IMR-90 (cell line): ENCODE results near the gene RASSF6. TPM values are rescaled to one million over a fixed set of nuclear protein-coding genes. Genes with fewer than 3 reads are reported as not detected.

Experiments
- ATAC-seq: fragments of 200-7000 bp; cut with Tn5 transposase; 2 replicates; pipeline ENCODE4 v1.9.1; 2020; ENCODE audit warnings: low read depth, mild to moderate bottlenecking, moderate library complexity
- BruUV-seq: library from RNA; stranded (reverse); fragments of 400-500 nt; replicated peaks from 2 replicates; lab custom pipeline; 2021; lab: Mats Ljungman, UMichigan
- CTCF ChIA-PET: fragments of 300-600 bp; formaldehyde crosslinking; extraction: SDS; loops from one replicate; lab custom pipeline; 2021; ENCODE audit warnings: antibody characterized with exemption; lab: Yijun Ruan, JAX
- POLR2A ChIA-PET: fragments of 300-600 bp; sonication (Branson Sonifier 250); formaldehyde crosslinking; loops from one replicate; lab custom pipeline; 2022; ENCODE audit warnings: antibody characterized with exemption; ENCODE audit not compliant: unreplicated experiment; lab: Charles Lee
- DNase-seq: peaks from one replicate; pipeline ENCODE4 v3.0.0; 2013
- H2AFZ ChIP-seq: replicated peaks from 2 replicates; pipeline ENCODE3; 2013; ENCODE audit warnings: low read length, mild to moderate bottlenecking; ENCODE audit not compliant: poor library complexity
- H2AK5ac ChIP-seq: 2 replicates; pipeline ENCODE4 v1.6.1; 2013; ENCODE audit warnings: low read depth, low read length, inconsistent platforms
- H2AK9ac ChIP-seq: replicated peaks from 2 replicates; pipeline ENCODE3; 2013; ENCODE audit warnings: mild to moderate bottlenecking, low read depth, low read length, moderate library complexity; ENCODE audit not compliant: poor library complexity
- H2BK120ac ChIP-seq: 2 replicates; pipeline ENCODE4 v1.6.1; 2013; ENCODE audit warnings: low read depth, low read length, inconsistent platforms
- H2BK15ac ChIP-seq: 3 replicates; pipeline ENCODE4 v1.6.1; 2013; ENCODE audit warnings: low read depth, low read length, inconsistent platforms
- H2BK20ac ChIP-seq: 2 replicates; pipeline ENCODE4 v1.6.1; 2013; ENCODE audit warnings: low read depth, mild to moderate bottlenecking, inconsistent platforms, low read length, moderate library complexity
- H2BK5ac ChIP-seq: 2 replicates; pipeline ENCODE4 v1.6.1; 2013; ENCODE audit warnings: mild to moderate bottlenecking, low read depth, low read length, inconsistent platforms; ENCODE audit not compliant: poor library complexity, severe bottlenecking
- H3K14ac ChIP-seq: replicated peaks from 2 replicates; pipeline ENCODE4 v1.6.1; 2013; ENCODE audit warnings: low read depth, low read length, inconsistent platforms
- H3K18ac ChIP-seq: 2 replicates; pipeline ENCODE4 v1.6.1; 2013; ENCODE audit warnings: low read depth, low read length, control low read depth
- H3K23ac ChIP-seq: 2 replicates; pipeline ENCODE4 v1.6.1; 2013; ENCODE audit warnings: low read depth, low read length, inconsistent platforms
- H3K27ac ChIP-seq: 2 replicates; pipeline ENCODE4 v1.5.1; 2013; ENCODE audit warnings: mild to moderate bottlenecking, control low read depth, low read length; ENCODE audit not compliant: insufficient read depth
- H3K27me3 ChIP-seq: 2 replicates; pipeline ENCODE4 v1.6.1; 2013; ENCODE audit warnings: low read length; ENCODE audit not compliant: control insufficient read depth, insufficient read depth
- H3K36me3 ChIP-seq: 2 replicates; pipeline ENCODE4 v1.6.1; 2013; ENCODE audit warnings: low read length, mixed read lengths; ENCODE audit not compliant: control insufficient read depth, insufficient read depth
- H3K4ac ChIP-seq: 2 replicates; pipeline ENCODE4 v1.6.1; 2013; ENCODE audit warnings: low read depth, low read length, inconsistent platforms
- H3K4me1 ChIP-seq: 2 replicates; pipeline ENCODE4 v1.6.1; 2013; ENCODE audit warnings: low read length, mixed read lengths; ENCODE audit not compliant: control insufficient read depth, insufficient read depth
- H3K4me2 ChIP-seq: 2 replicates; pipeline ENCODE4 v1.6.1; 2013; ENCODE audit warnings: low read depth, mild to moderate bottlenecking, control low read depth, low read length, moderate library complexity
- H3K4me3 ChIP-seq: 2 replicates; pipeline ENCODE4 v1.5.1; 2013; ENCODE audit warnings: low read depth, mild to moderate bottlenecking, control low read depth, low read length, moderate library complexity; ENCODE audit not compliant: insufficient read depth
- H3K56ac ChIP-seq: 2 replicates; pipeline ENCODE4 v1.6.1; 2013; ENCODE audit warnings: low read length, inconsistent platforms; ENCODE audit not compliant: insufficient read depth; ENCODE audit errors: extremely low read depth
- H3K79me1 ChIP-seq, 2 experiments: 2 replicates each; pipeline ENCODE4 v1.6.1; 2013; ENCODE audit warnings: low read length in 2 of 2, inconsistent platforms in 1 of 2, low read depth in 1 of 2
- H3K9ac ChIP-seq: 2 replicates; pipeline ENCODE4 v1.6.1; 2013; ENCODE audit warnings: low read depth, low read length, control low read depth
- H3K9me1 ChIP-seq: 2 replicates; pipeline ENCODE4 v1.6.1; 2013; ENCODE audit warnings: low read length, inconsistent platforms; ENCODE audit not compliant: insufficient read depth
- H3K9me3 ChIP-seq: 2 replicates; pipeline ENCODE4 v1.6.1; 2013; ENCODE audit warnings: low read length; ENCODE audit not compliant: control insufficient read depth, insufficient read depth
- H4K20me1 ChIP-seq: 2 replicates; pipeline ENCODE4 v1.6.1; 2013; ENCODE audit warnings: low read length, inconsistent platforms; ENCODE audit not compliant: insufficient read depth
- H4K5ac ChIP-seq: 2 replicates; pipeline ENCODE4 v1.6.1; 2013; ENCODE audit warnings: mild to moderate bottlenecking, low read depth, low read length, control low read depth
- H4K8ac ChIP-seq, 2 experiments: 2 replicates each; pipeline ENCODE4 v1.6.1; 2013; ENCODE audit warnings: low read depth in 2 of 2, low read length in 2 of 2, control low read depth in 1 of 2, inconsistent platforms in 1 of 2
- H4K91ac ChIP-seq: 2 replicates; pipeline ENCODE4 v1.6.1; 2013; ENCODE audit warnings: low read depth, low read length, inconsistent platforms; ENCODE audit not compliant: insufficient read depth
- FOS ChIP-seq: fragments of 150-350 bp; IDR thresholded peaks from 2 replicates; pipeline ENCODE4 v1.6.1; 2016; ENCODE audit warnings: low read depth, low read length
- MXI1 ChIP-seq: IDR thresholded peaks from 2 replicates; pipeline ENCODE4 v1.6.1; 2012; ENCODE audit warnings: low read depth, mild to moderate bottlenecking, low read length, moderate library complexity, borderline replicate concordance
- NFE2L2 ChIP-seq: fragments of 150-350 bp; IDR thresholded peaks from 2 replicates; pipeline ENCODE4 v1.6.1; 2016; ENCODE audit warnings: low read depth, mild to moderate bottlenecking, low read length
- POLR2A ChIP-seq: IDR thresholded peaks from 2 replicates; pipeline ENCODE4 v1.6.1; 2012; ENCODE audit warnings: mild to moderate bottlenecking, low read depth, low read length
- RAD21 ChIP-seq: IDR thresholded peaks from 2 replicates; pipeline ENCODE4 v1.6.1; 2012; ENCODE audit warnings: low read length, improper control_type of control experiment
- RCOR1 ChIP-seq: IDR thresholded peaks from 2 replicates; pipeline ENCODE4 v1.6.1; 2012; ENCODE audit warnings: mild to moderate bottlenecking, low read length, improper control_type of control experiment; ENCODE audit not compliant: insufficient replicate concordance
- RFX5 ChIP-seq: IDR thresholded peaks from 2 replicates; pipeline ENCODE4 v1.8.0; 2012; ENCODE audit warnings: low read depth, mild to moderate bottlenecking, low read length, moderate library complexity
- SMC3 ChIP-seq: fragments of 150-350 bp; IDR thresholded peaks from 2 replicates; pipeline ENCODE4 v1.6.1; 2016; ENCODE audit warnings: low read depth, mild to moderate bottlenecking, antibody characterized with exemption, low read length, moderate library complexity
- WGBS, 2 experiments: methylation state at CpG; one replicate each; pipeline versions ENCODE4 v1.1.5 to v1.1.7; 2013; ENCODE audit warnings: missing lambda C conversion rate in 2 of 2; ENCODE audit not compliant: insufficient read length in 1 of 2; ENCODE audit errors: extremely low coverage in 2 of 2; 5-methylcytosine and 5-hydroxymethylcytosine counted together
- dilution Hi-C: fragments of 300-500 bp; cut with HindIII; formaldehyde crosslinking; loops from one replicate; pipeline ENCODE4 v1.14.3; 2018; ENCODE audit warnings: low sequenced_read_pairs; ENCODE audit not compliant: unreplicated experiment
- in situ Hi-C: fragments of 300-500 bp; cut with MboI; formaldehyde crosslinking; loops from 3 replicates; pipeline ENCODE4 v1.14.3; 2019; ENCODE audit warnings: low sequenced_read_pairs, inconsistent platforms, mixed read lengths
- intact Hi-C: fragments of 100-400 bp; cut with micrococcal nuclease; formaldehyde crosslinking; loops from 2 replicates; pipeline ENCODE4 v1.10.0; 2022
- polyA plus RNA-seq, 3 experiments: library from polyadenylated mRNA; depleted of rRNA; stranded (reverse); fragments of >200 nt; gene quantifications; 2 replicates each; pipeline ENCODE4 v1.2.3, GENCODE V29; 2012; ENCODE audit warnings: low replicate concordance in 1 of 3
- total RNA-seq: library from RNA; depleted of rRNA; stranded (reverse); fragments of >200 nt; gene quantifications from 2 replicates; pipeline ENCODE4 v1.2.3, GENCODE V29; 2012
- TF ChIP-seq, protein P1 (sequence below): fragments of 150-350 bp; IDR thresholded peaks from 2 replicates; pipeline ENCODE4 v1.6.1; 2017; ENCODE audit warnings: mild to moderate bottlenecking, antibody characterized with exemption, low read length, low read depth
- TF ChIP-seq, protein P2 (sequence below): conservative IDR thresholded peaks from 2 replicates; pipeline ENCODE4 v1.5.1; 2012; ENCODE audit warnings: mild to moderate bottlenecking, low read depth, low read length, improper control_type of control experiment

The RASSF6 gene
- total and polyA plus RNA-seq, 2 of the 4 experiments (the other 2 are of a cell fraction), result not detected

DNA sequence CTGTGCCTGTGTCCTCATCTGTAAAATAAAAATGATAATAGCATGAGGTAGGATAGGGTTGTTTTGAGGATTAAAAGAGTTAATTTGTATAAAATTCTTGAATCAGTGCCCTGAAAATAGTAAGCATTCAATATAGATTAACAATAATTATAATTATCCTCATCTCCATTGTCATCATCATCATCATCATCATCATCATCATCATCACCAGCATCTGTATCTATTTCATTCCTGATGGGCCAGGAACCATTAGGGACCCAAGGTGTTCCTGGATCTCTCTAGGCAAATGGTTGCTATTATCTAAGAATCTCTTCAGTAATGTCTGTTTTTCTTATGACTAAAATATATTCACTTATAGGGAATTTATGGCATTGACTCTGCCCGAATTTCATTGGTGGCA is 31.6 kb downstream of the RASSF6 start:
- no peaks in the 10 kb centered on the region for H3K79me1 ChIP-seq
- ATAC-seq, result no peak
- H3K27ac ChIP-seq, result no peak overlapping the region
- H3K4me2 ChIP-seq, result no peak overlapping the region
- H3K14ac ChIP-seq, result no peak overlapping the region
- H2BK5ac ChIP-seq, result no peak overlapping the region
- BruUV-seq, result no TSS peak
- H3K56ac ChIP-seq, result no peak overlapping the region
- no peak overlapping the region for H3K4ac ChIP-seq
- intact Hi-C loops (no loop called here), dilution Hi-C loops (no loop called here), in situ Hi-C loops (loop anchor here (5.0 kb wide), 1 partner anchor 69 kb away; no protein-coding TSS in a partner anchor)
- no peak for DNase-seq
- TF ChIP-seq, protein P1, sequence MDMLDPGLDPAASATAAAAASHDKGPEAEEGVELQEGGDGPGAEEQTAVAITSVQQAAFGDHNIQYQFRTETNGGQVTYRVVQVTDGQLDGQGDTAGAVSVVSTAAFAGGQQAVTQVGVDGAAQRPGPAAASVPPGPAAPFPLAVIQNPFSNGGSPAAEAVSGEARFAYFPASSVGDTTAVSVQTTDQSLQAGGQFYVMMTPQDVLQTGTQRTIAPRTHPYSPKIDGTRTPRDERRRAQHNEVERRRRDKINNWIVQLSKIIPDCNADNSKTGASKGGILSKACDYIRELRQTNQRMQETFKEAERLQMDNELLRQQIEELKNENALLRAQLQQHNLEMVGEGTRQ, result no peak
- TF ChIP-seq SMC3 (no peak), FOS (no peak), NFE2L2 (no peak), RCOR1 (no peak), MXI1 (no peak), RAD21 (no peak), POLR2A (no peak), RFX5 (no peak)
- TF ChIP-seq, protein P2, sequence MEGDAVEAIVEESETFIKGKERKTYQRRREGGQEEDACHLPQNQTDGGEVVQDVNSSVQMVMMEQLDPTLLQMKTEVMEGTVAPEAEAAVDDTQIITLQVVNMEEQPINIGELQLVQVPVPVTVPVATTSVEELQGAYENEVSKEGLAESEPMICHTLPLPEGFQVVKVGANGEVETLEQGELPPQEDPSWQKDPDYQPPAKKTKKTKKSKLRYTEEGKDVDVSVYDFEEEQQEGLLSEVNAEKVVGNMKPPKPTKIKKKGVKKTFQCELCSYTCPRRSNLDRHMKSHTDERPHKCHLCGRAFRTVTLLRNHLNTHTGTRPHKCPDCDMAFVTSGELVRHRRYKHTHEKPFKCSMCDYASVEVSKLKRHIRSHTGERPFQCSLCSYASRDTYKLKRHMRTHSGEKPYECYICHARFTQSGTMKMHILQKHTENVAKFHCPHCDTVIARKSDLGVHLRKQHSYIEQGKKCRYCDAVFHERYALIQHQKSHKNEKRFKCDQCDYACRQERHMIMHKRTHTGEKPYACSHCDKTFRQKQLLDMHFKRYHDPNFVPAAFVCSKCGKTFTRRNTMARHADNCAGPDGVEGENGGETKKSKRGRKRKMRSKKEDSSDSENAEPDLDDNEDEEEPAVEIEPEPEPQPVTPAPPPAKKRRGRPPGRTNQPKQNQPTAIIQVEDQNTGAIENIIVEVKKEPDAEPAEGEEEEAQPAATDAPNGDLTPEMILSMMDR, result no peak
- WGBS, 2 experiments, result no CpG with 5 or more reads among the region's 1 CpG
- H3K36me3 ChIP-seq, result no peaks in the 10 kb centered on the region
- H3K18ac ChIP-seq, result no peak overlapping the region
- H3K9me1 ChIP-seq, result no peaks in the 10 kb centered on the region
- no peak overlapping the region for H2BK20ac ChIP-seq
- peaks cover 2% of the 10 kb centered on the region; the same call in 1 of the 2 replicates for H3K4me1 ChIP-seq
- no peak overlapping the region for H4K8ac ChIP-seq
- H2BK120ac ChIP-seq, result no peak overlapping the region
- H3K27me3 ChIP-seq, result no peaks in the 10 kb centered on the region
- H3K23ac ChIP-seq, result no peak overlapping the region
- no peak overlapping the region for H4K5ac ChIP-seq
- ChIA-PET POLR2A (no interaction called here), CTCF (interaction anchor here (2.3 kb wide), 1 partner anchor 15 kb away, joined by 9 read pairs; no protein-coding TSS in a partner anchor)
- no peak overlapping the region for H3K9ac ChIP-seq
- H3K4me3 ChIP-seq, result no peak overlapping the region
- no peaks in the 10 kb centered on the region for H4K20me1 ChIP-seq
- H2BK15ac ChIP-seq, result no peak overlapping the region
- H2AK5ac ChIP-seq, result no peak overlapping the region
- no peak overlapping the region for H4K91ac ChIP-seq
- H2AK9ac ChIP-seq, result no peak overlapping the region
- no peak overlapping the region for H2AFZ ChIP-seq
- no peaks in the 10 kb centered on the region for H3K9me3 ChIP-seq
